Omental fat pad (tissue), 4 donors: ENCODE results near the gene TSC22D3. TPM values are rescaled to one million over a fixed set of nuclear protein-coding genes. Genes with fewer than 3 reads are reported as not detected.

Experiments used
- ATAC-seq: fragments of 150-250 bp; one replicate; pipeline ENCODE4 v1.9.1; 2016; ENCODE audit warnings: mild to moderate bottlenecking, moderate library complexity; ENCODE audit not compliant: low FRiP score
- DNase-seq: peaks from one replicate; pipeline ENCODE4 v3.0.0-alpha.2; 2019; ENCODE audit warnings: low spot score
- total RNA-seq, 4 donors: library from RNA; depleted of rRNA; stranded (reverse); fragments of >200 nt; gene quantifications; one replicate each; pipeline ENCODE4 v1.1.0, GENCODE V29; 2016
- TF ChIP-seq, protein P1 (sequence below), 3 donors: fragments of 450-650 bp; IDR thresholded peaks; one replicate each; pipeline ENCODE4 v1.5.1; 2016 to 2017; ENCODE audit warnings: antibody characterized with exemption in 3 of 3, mild to moderate bottlenecking in 3 of 3, moderate library complexity in 2 of 3

TSC22D3 gene
- total RNA-seq, 4 donors from 2014 or later = 316 to 869 (median 357) TPM

DNA sequence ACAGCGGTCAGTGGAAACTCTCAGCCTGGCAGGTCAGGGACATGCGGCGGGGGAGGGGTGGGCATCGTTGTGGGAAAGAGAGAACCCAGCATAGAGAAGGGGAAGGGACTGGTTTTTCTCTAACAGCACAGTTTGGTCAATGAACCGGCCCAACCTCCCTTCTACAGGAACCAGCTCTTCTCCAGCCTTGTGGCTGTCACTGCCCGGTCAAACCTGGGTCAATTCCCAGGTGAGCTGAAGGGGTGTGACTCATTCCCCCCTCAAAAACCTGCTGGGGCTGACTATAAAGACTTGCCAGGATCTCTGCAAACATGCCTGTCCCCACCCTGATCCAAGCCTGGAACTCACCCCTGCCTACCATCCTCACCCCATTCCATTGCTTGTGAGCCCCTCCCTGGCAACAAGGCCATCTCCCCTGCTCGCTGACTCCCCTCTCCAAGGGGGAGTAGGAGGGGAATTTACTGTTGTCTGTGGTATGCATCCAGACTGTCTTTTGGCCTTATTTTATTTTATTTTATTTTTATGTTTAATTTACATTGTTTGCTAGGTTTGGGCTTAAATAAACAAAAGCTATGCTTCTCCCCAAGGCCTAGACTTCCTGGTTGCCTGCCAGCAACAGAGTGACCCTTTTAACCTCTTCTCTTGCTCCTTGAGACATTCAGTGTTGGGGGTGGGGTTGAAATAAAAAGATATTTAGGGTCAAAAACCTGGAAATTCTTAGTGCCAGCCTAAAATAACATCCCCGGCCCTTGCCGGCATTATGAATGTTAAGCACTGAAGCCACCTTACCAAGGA is 49.6 kb downstream of the TSC22D3 start:
- TF ChIP-seq, protein P1, sequence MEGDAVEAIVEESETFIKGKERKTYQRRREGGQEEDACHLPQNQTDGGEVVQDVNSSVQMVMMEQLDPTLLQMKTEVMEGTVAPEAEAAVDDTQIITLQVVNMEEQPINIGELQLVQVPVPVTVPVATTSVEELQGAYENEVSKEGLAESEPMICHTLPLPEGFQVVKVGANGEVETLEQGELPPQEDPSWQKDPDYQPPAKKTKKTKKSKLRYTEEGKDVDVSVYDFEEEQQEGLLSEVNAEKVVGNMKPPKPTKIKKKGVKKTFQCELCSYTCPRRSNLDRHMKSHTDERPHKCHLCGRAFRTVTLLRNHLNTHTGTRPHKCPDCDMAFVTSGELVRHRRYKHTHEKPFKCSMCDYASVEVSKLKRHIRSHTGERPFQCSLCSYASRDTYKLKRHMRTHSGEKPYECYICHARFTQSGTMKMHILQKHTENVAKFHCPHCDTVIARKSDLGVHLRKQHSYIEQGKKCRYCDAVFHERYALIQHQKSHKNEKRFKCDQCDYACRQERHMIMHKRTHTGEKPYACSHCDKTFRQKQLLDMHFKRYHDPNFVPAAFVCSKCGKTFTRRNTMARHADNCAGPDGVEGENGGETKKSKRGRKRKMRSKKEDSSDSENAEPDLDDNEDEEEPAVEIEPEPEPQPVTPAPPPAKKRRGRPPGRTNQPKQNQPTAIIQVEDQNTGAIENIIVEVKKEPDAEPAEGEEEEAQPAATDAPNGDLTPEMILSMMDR (IDR thresholded peaks at IDR 0.05) = no peak
- no peak for DNase-seq
- no peak for ATAC-seq

DNA sequence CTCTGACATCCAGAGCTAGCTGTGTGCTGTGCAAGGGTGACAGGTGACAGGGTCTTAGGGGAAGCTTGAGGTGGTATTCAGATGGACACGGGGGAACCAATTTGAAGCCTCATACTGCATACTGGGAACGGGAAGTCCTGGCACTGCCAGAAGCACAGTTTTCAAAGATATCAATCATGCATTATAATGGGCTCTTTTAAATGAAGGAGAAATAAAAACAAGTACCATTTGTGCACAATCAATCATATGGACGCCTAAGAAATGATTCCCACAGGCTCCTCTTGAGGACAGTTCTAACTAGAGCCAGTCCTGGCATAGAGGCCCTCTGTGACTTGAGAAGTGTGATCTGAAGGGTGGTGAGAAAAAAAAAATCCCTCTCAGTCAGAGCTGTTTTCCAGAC is 50.9 kb downstream of the TSC22D3 start:
- TF ChIP-seq, protein P1 (IDR thresholded peaks at IDR 0.05) = no peak
- DNase-seq = no peak
- ATAC-seq = no peak

DNA sequence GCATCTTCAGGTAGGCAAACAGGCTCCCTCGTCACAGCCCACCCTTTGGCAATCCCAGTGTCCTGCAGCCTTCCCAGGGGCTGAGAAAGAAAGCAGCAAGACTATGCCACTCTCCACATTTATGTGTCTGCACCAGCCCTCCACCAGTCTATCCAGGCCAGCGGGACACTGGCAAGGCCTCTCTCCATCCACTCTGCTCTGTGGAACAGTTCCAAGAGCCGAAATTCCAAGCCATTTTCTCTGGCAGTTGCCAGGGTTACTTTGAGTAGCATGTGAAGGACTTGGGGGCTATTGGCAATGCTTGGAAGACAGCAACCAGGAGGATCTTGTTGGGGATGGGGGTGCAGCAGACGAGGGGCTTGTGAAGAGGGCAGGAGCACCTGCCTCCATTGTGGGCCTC is 52.1 kb downstream of the TSC22D3 start:
- ATAC-seq = no peak
- TF ChIP-seq, protein P1 (IDR thresholded peaks at IDR 0.05) = no peak
- DNase-seq = no peak

DNA sequence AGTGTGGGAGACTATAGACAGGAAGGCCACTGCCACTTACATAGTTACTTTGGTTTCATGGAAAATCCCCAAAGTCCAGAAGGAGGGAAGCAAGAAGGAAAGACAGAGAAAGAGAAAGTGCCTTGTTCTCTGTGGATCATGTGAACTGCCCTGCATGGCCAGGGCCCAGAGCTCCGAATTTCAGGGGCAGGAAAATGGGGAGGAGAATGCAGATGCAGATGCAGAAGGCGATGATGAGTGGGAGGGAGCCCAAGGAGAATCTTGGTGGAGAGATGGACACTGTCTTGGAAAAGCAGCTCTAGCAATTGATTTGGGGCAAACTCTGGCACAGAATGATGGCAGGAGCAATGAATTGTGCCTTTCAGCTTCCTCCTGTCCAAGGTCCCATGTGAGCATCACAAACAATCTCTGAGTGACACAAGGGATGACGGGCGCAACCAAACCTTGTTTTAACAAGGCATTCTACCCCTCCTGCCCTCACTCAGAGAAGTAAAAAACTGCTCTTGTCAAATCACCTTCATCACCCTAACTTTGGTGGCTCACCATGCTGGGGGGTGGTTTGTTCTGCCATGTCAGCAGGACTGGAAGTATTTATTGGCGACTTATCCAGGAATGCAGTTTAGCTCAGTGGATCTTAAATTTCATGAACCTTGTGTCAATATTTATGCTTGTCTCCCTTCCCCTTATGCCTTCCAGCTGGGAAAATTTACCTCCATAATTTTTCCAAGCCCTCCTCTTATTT is 53.5 kb downstream of the TSC22D3 start:
- no peak for DNase-seq
- TF ChIP-seq, protein P1 (IDR thresholded peaks at IDR 0.05) = no peak
- no peak for ATAC-seq

DNA sequence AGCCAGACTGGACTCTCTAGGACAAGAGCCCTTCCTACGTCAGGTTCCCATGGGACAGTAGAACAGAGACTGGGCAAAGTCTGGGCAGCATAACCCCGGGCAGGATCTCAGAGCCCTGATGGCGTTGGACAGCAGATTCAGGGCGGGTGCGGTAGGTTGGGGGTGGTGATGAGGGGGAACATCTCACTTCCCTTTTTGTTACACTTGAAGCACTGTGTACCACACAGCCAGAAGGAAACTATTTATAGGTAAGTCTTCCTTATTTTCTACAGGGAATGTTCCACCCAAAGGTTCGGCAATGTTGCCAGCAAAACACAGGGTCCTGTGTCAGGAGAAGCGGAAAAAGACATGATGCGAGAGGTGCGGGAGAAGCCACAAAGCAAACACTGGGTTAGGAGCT is 54.3 kb downstream of the TSC22D3 start:
- ATAC-seq = no peak
- no peak for DNase-seq
- TF ChIP-seq, protein P1 (IDR thresholded peaks at IDR 0.05) = no peak

DNA sequence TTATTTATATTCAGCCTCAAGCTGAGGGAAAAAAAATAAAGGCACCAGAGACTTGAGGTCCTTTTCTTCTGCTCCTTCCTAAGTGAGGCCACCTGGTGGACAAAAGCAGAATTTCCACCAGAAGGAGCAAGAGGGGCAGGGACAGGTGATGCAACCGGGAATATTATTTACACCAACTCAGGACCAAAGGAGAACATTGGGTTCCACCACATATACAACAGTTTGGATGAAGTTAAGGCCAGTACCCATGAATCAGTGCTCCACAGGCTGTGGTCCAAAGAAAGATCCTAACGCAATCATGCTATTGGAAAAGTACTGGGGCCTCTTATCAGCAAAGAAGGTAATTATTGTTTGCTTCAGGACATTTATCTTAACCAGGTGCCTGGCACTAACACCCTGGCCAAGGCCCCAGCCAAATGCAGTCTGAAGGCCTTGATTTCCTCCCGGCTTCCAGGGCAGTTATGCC is 57.4 kb downstream of the TSC22D3 start:
- ATAC-seq (peak; percentile 72), DNase-seq (peak; percentile 87)
- TF ChIP-seq, protein P1 (IDR thresholded peaks at IDR 0.05) = peak in 1 of 3 donors; percentile 80
